ENCODE results near the gene KLHL6. TPM values are rescaled to one million over a fixed set of nuclear protein-coding genes. Genes with fewer than 3 reads are reported as not detected.

Gene KLHL6
- total and polyA plus RNA-seq, 2 of the 8 experiments (the other 6 are each of a cell fraction or from before 2014, with no cell fraction given): 0.05 TPM; not detected in 1

- TF ChIP-seq, protein P1, sequence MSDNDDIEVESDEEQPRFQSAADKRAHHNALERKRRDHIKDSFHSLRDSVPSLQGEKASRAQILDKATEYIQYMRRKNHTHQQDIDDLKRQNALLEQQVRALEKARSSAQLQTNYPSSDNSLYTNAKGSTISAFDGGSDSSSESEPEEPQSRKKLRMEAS (IDR thresholded peaks at IDR 0.05): peak; percentile 71
- TF ChIP-seq JUN (IDR thresholded peaks at IDR 0.05; ENCODE audit: low read depth, low read length): no peak
- Histone ChIP-seq H3K79me2 (ENCODE audit: control insufficient read depth in 1 of 2, insufficient read depth in 2 of 2, low read length in 2 of 2) (no peaks in the 10 kb centered on the region), H3K23ac (ENCODE audit: insufficient read length) (no peak overlapping the region), H3K27ac (ENCODE audit: low read depth, low read length) (no peak overlapping the region), H3K4me3 (ENCODE audit: extremely low read depth in 1 of 4, insufficient read depth in 2 of 4, low read depth in 3 of 4, low read length in 4 of 4) (no peak overlapping the region), H2AFZ (ENCODE audit: low read length) (peak overlapping the region; percentile 94), H4K20me1 (replicated peaks in 1 of 2; ENCODE audit: control insufficient read depth in 1 of 2, insufficient read depth in 2 of 2, low read length in 2 of 2) (no peaks in the 10 kb centered on the region), H3K14ac (ENCODE audit: insufficient read length) (no peak overlapping the region), H4K5ac (ENCODE audit: insufficient read length, low read depth, low read length) (no peak overlapping the region), H2BK20ac (ENCODE audit: low read length) (peak overlapping the region; percentile 13; the same call in 1 of the 2 replicates), H3K9me3 (ENCODE audit: insufficient read depth in 2 of 2, low read depth in 1 of 2, low read length in 1 of 2) (no peaks in the 10 kb centered on the region), H2AK5ac (ENCODE audit: low read depth, low read length) (no peak overlapping the region), H4K91ac (replicated peaks; ENCODE audit: insufficient read length, low read length) (peak overlapping the region; percentile 81), H3K36me3 (ENCODE audit: control insufficient read depth in 2 of 4, insufficient read depth in 4 of 4, low read length in 3 of 4) (no peaks in the 10 kb centered on the region), H3K4ac (replicated peaks; ENCODE audit: insufficient read length, low read depth, low read length) (no peak overlapping the region), H3K27me3 (replicated peaks in 1 of 4; ENCODE audit: control insufficient read depth in 3 of 4, extremely low read depth in 1 of 4, insufficient read depth in 3 of 4, low read length in 3 of 4) (no peaks in the 10 kb centered on the region), H4K8ac (ENCODE audit: extremely low read depth, insufficient read depth, low read length) (no peak overlapping the region), H3K56ac (replicated peaks; ENCODE audit: insufficient read length, low read depth, low read length) (no peak overlapping the region), H3K79me1 (ENCODE audit: low read depth, low read length) (no peaks in the 10 kb centered on the region; the same call in 1 of the 2 replicates), H2BK15ac (ENCODE audit: low read length) (peak overlapping the region; percentile 88; the same call in 1 of the 2 replicates), H3K9ac (replicated peaks in 1 of 4; ENCODE audit: extremely low read depth in 1 of 4, low read depth in 3 of 4, low read length in 3 of 4) (no peak overlapping the region), H3K18ac (ENCODE audit: extremely low read depth, low read length) (peak overlapping the region; percentile 65; the same call in 1 of the 2 replicates), H2BK120ac (replicated peaks; ENCODE audit: low read depth, low read length) (no peak overlapping the region), H3K4me1 (replicated peaks in 1 of 4; ENCODE audit: control insufficient read depth in 3 of 4, insufficient read depth in 4 of 4, low read length in 3 of 4) (peaks cover 5 to 11% (median 8%) of the 10 kb centered on the region in 4 experiments; a peak in 4 of 7 replicates), H3K4me2 (ENCODE audit: insufficient read depth in 1 of 2, low read depth in 2 of 2, low read length in 2 of 2) (0 out of 4 replicates have a peak overlapping the region, but pooled peaks of 1 of the 2 experiments have one; percentile 35), H3K23me2 (ENCODE audit: low read depth, low read length) (no peaks in the 10 kb centered on the region), H2BK5ac (ENCODE audit: low read depth, low read length) (no peak overlapping the region), H2BK12ac (ENCODE audit: low read depth, low read length) (peak overlapping the region; percentile 88)
- POLR2A ChIA-PET (ENCODE audit: partially characterized antibody): interaction anchor here (0.7 kb wide), 1 partner anchor 164 kb away, joined by 3 read pairs; no protein-coding TSS in a partner anchor
- no peak for FAIRE-seq
- no peak for DNase-seq (ENCODE audit: low read depth in 1 of 2, low spot score in 2 of 2)
- CTCF ChIA-PET (ENCODE audit: partially characterized antibody): interaction anchor here (0.6 to 1.6 kb wide), 10 partner anchors 9 to 820 kb away, joined by 3 to 5 read pairs (median 3); no protein-coding TSS in a partner anchor
- 64% methylated on average over 10 of the region's 10 CpGs; no CpG with 5 or more reads in 1 of the 2 experiments for WGBS, 2 experiments (ENCODE audit: extremely low coverage in 1 of 2, insufficient coverage in 1 of 2, insufficient read length in 1 of 2, insufficient replicate concordance in 2 of 2, low coverage in 1 of 2, low lambda C conversion rate in 2 of 2, missing lambda C conversion rate in 1 of 2)
Observed at GRCh38 chr3:183518491-183519251, 36.8 kb downstream of the KLHL6 start.
